DMS 273 (cell line): ENCODE results near the gene TFF2.

ENCODE experiments used
- DNase-seq: peaks from one replicate; lab custom pipeline; 2025; ENCODE audit not compliant: unreplicated experiment; lab: John Stamatoyannopoulos, UW

TFF2 gene

DNA sequence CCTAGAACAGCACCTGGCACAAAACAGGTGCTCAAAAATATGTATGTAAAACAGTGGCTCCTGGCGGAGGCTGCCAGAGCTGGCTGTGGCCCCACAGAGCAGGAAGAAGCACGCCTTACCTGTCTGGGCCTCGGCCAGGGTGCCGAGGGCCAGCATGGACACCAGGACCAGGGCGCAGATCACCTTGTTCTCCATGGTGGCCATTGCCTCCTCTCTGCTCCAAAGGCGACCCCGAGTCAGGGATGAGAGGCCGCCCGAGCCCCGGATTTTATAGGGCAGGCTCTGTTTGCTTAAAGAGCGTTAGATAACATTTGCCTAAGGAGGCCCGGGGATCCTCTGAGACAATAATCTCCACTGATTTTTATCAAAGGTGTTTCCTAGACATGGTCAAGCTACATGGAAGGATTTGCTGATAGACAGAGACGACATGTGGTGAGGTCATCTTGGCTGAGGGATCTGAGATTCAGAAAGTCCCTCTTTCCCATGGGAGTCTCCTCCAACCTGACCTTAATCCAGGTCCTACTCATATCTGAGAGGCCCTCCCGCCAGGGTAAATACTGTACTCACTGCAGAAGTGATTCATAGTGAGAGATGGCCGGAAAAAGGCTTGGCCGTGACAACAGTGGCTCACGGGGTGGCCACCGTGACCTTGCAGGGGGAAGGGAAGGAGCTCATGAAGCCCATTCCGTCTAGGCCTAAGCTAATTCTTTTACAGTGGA is 15.7 kb upstream of the TFF2 start, which contains the start of gene TFF1:
TFF1 (minus strand) TSS at position 244 of the 719 bp plus-strand sequence; CDS start at position 204, 40 bp downstream.
- no peak for DNase-seq

DNA sequence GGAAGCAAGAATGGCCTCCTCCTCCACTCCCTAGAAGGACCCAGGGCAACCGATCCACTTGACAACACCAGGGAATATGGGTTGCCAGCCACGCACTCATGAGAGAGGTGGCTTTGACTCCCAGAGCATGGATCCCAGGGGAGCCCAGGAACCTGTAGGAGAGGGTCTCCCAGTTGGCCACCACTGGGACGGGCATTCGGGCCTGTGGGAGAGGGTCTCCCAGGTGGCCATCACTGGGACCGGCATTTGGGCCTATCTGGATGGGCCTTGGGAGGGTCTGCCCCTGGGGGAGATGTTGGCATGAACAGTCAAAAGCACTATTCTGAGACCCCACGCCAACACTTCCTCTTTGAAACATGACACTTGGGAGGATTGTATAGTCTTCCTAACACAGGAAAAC is 15.0 kb upstream of the TFF2 start:
- no peak for DNase-seq

DNA sequence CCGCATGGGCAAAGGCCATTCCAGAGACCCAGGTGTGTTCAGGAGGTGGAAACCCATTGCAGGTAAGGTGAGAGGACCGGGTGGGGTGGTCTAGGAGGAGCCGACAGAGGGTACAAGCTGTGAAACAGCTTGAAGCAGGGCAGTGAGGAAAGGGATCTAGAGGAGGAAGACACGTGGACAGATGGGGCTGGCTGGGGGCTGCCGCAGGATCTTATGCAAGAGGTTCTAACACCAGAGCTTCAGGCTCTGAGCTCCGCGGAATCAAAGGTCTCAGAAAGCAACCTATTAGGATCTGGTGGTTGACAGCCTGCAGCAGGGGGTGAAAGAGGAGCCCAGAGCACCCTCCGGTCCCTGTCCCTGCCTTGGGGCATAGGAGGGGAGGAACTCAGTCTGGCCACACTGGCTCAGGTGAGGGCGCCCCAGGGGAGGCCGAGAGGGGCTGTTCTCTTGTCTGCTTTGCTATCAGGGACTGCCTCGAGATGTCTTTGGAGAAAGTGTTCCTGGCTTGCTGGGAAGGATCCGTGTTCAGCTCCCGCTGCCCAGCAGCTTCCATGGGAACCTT is 13.6 kb upstream of the TFF2 start:
- peak; percentile 23 for DNase-seq

DNA sequence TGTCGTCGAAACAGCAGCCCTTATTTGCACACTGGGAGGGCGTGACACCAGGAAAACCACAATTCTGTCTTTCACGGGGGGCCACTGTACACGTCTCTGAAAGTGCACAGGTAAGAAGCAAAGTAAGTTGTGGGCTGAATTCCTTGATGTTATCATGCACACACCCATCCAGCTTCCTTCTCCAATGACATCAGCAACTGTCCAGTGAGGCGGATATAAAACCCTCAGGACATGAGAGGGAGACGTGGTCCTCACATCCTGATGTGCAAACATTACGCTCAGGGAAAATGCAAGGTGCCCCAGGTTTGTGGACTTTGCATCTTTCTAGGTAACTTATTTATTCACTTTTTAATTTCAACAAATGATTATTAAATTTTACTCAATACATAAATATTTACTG is 12.5 kb upstream of the TFF2 start:
- DNase-seq, result no peak

DNA sequence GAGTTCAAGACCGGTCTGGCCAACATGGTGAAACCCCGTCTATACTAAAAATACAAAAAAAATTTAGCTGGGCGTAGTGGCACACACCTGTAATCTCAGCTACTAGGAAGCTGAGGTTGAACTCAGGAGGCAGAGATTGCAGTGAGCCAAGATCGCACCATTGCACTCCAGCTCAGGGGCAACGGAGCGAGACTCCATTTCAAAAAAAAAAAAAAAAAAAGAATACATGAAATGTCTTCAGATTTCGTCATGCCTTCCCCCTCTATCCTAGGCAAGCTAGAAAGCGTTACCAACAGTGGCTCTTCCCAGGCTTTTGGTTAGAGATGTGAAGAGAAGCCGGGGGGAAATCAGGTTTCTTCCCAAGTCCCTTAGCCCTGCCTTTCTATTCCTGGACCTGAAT is 11.9 kb upstream of the TFF2 start:
- DNase-seq, result no peak

DNA sequence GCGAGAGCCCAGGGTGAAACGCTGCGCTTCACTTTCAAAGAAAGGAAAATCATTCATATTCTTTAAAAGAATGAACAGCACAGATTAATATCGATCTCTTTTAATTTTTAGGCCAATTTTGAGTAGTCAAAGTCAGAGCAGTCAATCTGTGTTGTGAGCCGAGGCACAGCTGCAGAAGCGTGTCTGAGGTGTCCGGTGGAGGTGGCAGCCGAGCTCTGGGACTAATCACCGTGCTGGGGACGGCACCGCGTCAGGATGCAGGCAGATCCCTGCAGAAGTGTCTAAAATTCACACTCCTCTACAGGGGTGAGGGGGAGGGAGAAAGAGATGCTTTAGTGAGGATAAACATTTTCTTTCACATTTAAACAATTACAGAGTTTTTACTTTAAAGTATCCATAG is 11.4 kb upstream of the TFF2 start:
- no peak for DNase-seq

DNA sequence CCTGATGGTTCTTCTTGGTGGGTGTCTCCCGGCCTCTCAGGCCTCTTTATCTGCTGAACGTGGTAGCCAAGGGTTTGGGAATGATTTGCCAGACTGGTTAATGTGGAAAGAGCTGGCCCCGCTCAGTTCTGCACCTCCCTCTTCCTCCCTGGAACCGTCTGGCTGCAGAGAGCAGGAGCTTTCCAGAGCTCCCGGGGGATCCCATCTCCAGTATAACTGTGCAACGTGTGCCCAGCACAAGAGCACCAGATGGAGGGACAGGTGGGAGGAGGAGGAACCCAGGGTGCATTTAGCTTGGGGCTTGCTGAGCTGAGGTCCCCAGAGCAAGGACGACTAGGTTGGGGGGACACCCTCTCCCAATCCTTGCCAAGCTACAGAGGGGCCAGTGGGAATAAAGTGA is 10.5 kb upstream of the TFF2 start:
- DNase-seq, result peak; percentile 92

DNA sequence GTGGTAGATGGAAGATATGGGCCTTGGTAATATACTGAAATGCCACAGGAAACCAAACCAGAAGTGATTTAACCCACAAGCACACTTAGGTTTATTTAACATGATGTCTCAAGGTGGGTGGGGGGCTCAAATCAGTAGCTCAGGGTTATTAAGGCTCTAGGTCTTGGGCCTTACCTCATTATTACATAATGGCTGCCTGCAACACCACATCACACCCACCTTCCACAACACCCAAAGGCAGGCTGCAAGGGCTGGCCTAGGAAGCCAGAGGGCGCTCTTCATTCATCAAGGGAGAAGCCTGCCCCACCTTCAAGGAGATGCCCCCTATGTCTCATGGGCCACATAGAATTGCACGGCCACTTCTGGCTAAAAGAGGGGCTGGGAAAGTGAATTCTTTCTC is 9.5 kb upstream of the TFF2 start:
- DNase-seq, result peak; percentile 38

DNA sequence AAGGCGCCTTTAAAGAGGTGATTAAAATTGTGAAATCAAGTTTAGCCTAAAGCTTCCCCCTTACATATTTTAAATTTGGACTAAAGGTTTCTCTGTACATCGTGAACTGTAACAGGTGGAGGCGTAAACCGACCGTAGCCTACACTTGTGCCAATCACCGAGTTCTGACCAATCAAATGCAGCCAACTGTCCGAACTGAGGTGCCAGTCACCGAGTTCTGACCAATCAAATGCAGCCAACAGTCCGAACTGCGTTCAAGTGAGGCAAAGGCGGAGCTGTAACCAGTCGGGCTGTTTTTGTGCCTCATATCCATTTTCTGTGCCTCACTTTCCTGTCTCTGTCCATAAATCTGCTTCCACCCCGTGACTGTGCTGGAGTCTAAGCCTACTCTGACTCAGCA is 8.1 kb upstream of the TFF2 start:
- DNase-seq, result no peak

DNA sequence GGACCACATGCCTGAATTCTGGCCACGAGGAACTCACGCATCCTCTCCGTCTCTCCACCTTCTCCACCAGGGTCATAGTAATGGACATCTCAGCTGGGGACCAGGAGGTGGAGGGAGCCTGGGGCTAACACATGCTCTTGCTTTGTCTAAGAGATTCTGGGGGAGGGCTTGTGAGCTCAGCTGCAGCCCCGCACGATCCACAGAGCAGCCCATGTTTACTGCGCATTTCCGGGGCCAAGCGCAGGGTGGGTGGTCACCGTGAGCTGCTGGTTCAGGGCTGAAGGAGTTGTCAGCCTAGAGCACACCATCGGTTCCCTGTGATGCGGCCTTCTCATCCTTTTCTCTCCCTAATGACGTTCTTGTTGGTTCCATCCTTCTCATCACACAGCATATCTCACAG is 7.5 kb upstream of the TFF2 start:
- DNase-seq, result no peak

DNA sequence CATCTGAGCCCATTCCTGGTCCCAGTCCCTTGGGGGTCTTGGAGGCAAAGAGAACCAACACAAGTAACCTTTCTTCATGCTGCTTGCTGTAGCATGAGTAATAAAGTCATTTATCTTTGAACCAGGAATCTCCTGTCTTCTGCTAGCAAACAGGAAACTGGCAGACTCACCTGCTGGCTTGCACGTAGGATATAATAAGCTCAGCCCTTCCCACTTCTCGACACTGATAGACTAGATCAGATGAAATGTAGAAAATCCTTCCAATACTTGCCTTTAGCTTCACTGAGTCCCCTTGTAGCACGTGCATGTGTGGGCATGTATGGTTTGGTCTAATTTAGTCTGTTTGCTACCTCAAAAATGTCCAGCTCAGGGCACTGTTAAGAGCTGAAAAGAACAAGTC is 6.5 kb upstream of the TFF2 start:
- DNase-seq, result no peak

DNA sequence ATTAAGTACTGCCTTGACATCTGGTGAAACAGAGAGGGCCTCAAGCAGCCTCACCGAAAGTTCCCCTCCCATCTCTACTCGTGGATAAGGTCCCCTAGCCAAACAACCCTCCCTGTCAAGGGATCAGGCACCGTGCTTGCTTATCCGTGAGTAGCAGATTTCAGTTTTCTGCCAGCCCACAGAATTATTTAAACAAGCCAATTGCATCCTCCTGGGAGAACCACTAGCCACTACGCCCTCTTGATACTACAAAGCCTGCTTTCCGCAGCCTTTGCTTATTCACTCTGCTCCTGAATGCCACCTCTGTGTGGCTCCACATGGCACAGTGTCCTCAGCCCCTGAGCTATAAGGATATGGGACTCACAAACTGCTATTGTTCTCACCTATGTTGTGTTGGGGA is 5.9 kb upstream of the TFF2 start:
- no peak for DNase-seq

DNA sequence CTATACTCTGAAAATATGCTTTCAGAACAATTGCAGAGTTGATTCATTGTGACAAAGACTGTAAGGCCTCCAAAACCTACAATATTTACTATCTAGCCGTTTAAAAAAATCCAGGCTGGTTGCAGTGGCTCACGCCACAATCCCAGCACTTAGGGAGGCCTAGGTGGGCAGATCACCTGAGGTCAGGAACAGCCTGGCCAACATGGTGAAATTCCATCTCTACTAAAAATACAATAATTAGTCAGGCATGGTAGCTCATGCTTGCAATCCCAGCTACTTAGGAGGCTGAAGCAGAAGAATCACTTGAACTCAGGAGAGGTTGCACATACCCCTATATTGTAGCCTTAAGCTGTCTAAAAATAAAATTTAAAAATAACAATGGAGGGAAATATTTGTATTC is 5.3 kb upstream of the TFF2 start:
- no peak for DNase-seq

DNA sequence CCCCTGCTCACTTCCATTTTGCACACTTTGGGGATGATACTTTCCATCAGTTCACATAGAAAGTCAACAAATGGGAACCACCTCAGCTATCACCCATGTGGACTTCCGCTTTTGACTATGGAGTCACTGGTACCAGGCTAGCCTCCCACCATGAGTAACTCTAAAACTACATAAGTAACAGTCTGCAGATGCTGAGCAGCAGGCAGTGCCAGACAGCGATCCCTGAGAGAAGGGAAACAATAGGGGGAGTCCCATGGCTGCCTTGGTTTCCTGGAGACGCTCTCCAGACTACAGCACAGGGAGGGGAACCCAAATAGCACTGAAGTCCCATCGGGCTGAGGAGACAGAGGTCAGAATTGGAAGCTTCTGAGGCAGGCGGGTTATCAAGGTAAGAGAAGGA is 2.8 kb upstream of the TFF2 start:
- no peak for DNase-seq

DNA sequence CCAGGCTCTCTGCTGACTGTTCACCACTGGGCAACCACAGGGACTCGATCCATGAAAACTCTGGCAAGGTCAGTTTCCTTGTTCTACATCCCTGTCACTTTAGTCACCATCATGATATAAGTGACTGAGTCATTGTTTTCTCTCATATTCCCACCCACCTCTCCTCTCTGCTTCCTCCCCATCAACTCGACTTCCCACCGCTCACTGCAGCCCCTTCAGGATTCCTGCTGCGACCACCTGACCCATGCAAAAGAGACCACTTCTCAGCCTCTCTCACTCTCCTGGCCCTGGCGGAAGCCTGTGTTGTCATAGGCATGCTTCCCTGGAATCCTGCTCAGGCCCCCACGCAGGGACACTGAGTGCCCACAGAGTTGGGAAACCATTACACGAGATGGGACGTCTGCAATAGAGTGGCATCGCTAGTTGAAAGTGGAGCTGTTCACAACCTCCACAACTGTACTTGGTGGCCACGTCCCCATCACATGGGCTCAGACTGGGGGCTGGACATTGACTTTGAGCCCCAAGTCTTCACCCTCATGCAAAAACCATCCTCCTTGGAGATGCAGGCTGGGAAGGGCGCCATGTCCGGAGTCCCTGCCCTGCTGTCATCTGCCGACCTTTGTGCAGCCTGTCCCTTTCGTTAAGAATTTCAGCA is 1.8 kb upstream of the TFF2 start:
- no peak for DNase-seq

DNA sequence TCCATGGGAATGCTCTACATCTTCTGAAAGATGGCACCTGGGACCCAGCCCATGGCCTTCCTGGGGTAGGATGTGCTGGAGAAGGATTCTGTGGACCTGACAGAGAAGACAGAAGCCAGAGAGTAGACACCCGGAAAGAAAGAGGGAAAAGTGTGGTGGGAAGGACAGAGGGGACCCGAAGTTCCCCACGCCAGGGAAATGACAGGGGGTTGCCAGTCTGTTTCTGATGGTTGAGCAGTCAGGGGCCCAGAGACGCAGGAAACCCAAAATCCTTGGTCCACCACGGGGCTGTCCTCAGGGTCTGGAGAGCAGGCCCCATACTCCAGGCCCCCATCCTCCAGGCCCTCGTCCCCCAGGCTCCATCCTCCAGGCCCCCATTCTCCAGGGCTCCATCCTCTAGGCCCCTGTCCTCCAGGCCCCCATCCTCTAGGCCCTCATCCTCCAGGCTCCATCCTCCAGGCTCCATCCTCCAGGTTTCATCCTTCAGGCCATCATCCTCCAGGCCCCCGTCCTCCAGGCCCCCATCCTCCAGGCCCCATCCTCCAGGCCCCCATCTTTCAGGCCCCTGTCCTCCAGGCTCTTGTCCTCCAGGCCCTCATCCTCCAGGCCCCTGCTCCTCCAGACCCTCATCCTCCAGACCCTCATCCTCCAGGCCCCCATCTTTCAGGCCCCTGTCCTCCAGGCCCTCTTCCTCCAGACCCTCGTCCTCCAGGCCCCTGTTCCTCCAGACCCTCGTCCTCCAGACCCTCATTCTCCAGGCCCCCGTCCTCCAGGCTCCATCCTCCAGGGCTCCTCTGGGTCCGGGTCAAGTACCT is 1.0 kb upstream of the TFF2 start:
- no peak for DNase-seq

DNA sequence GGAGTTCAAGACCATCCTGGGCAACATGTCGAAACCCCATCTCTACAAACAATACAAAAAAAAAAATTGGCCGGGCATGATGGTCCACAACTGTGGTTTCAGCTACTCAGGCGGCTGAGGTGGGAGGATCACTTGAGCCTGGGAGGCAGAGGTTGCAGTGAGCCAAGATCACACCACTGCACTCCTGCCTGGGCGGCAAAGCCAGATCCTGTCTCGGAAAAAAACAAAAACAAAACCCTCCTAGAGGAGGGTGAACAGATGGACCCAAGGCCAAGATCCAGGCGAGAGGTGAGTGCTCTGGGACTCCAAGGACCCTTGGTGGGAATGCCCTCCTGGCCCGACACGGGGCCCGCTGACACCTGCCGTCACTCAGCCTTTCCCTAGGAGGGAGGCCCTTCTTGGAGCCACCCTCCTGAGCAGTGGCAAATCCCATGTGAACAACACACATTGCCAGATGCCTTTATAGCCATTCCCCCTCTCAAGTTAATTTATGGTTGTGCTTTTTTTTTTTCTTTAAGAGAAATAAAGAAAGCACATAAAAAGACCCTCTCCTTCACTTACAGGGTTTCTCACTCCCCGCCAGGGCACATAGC is 380 bp downstream of the TFF2 start:
- DNase-seq, result peak; percentile 18

DNA sequence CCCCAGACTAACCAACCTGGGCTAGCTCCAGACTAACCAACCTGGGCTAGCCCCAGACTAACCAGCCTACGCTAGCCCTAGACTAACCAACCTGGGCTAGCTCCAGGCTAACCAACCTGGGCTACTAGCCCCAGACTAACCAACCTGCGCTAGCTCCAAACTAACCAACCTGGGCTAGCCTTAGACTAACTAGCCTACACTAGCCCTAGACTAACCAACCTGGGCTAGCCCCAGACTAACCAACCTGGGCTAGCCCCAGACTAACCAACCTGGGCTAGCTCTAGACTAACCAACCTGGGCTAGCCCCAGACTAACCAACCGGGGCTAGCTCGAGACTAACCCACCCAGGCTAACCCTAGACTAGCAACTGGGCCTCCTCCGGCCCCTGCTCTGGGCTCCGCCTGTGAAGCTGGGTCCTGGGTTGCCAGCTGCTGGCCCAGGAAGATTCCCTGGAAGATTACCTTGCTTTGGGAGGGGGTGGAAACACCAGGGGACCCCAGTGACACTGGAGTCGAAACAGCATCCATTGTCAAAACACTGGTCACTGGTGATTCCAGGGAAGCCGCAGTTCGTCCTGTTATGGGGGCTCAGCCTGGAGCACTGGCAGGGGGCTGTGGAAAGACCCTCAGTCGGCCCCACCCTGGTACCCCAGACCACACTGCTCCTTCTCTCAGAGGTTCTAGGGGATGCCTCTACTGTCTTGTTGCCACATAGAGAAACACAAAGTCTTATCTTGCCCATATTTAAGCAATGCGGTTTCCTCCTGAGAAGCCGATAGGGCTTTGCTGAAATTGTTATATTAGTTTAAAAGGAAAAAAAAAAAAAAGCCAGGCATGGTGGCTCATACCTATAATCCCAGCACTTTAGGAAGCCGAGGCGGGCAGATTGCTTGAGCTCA is 1.1 kb downstream of the TFF2 start:
- no peak for DNase-seq

DNA sequence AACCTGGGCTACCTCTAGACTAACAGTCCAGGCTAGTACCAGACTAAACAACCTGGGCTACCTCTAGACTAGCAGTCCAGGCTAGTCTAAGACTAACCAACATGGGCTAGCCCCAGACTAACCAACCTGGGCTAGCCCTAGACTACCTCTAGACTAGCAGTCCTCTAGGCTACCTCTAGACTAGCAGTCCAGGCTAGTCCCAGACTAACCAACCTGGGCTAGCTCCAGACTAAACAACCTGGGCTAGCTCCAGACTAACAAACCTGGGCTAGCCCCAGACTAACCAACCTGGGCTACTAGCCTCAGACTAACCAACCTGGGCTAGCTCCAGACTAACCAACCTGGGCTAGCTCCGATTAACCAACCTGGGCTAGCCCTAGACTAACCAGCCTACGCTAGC is 2.0 kb downstream of the TFF2 start:
- no peak for DNase-seq

DNA sequence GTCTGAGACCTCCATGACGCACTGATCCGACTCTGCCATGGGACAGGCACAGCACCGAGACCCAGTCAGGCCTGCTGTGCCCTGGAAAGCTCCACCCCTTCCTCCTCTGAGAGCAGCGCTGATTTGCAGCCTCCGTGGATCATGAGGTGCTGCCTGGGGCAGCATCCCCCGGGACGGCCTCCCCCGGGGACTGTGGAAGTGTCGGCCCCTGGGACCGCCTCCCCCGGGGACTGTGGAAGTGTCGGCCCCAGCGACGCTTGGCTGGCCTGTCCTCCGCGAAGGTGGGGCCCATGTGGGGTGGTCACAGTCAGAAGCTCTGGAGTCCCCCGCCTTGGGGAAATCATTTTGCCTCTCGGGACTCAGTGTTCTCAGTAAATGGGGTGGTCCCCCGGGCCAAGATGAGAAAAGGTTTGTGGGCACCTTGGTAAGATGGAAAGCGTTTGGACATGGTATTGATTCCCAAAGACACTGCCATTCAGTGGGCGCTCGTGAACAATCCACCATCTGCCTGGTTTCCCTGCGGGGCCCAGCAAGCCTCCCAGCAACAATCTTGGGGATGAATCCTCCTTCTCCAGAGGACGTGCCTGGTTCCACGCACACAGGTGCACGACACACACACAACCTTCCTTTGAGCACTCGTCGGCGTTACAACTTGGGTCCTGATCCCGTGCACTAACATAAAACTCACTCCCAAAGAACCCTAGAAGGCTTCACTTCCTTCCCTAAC is 3.0 kb downstream of the TFF2 start:
- DNase-seq, result no peak
